Measurements from ENCODE around the gene QPRT.

GRCh38 chr16:29720703-29721102, 41.7 kb downstream of the QPRT start:
- TF ChIP-seq CTCF (IDR thresholded peaks at IDR 0.05) (no peak), POLR2A (IDR thresholded peaks at IDR 0.05) (no peak)

All from uterus (tissue), 2 donors.